NCI-H226 (cell line): ENCODE data around the gene GZMB.
"Not testable (repeated sequence)": the region's sequence is repeated elsewhere in the genome, so short reads cannot be mapped to it uniquely, and the experiment has no call there.

Source experiments
- DNase-seq: peaks from one replicate; pipeline ENCODE4 v3.0.0-alpha.2; 2015

GZMB gene

GRCh38 chr14:24634158-24634557, at the start of gene GZMB:
GZMB (minus strand) TSS chr14:24634190; CDS start chr14:24634160, 30 bp downstream.
- DNase-seq = no peak

- DNase-seq = no peak
These were observed 47.1 kb upstream of the GZMB start for GRCh38 chr14:24681056-24681455.

- DNase-seq = no peak
These were observed 46.5 kb upstream of the GZMB start for GRCh38 chr14:24680516-24680915.

- DNase-seq = no peak
These were observed 45.4 kb upstream of the GZMB start for GRCh38 chr14:24679248-24679961.

GRCh38 chr14:24678801-24679247, 44.8 kb upstream of the GZMB start:
- peak; percentile 58 for DNase-seq

GRCh38 chr14:24677956-24678355, 44.0 kb upstream of the GZMB start:
- DNase-seq = no peak

GRCh38 chr14:24674204-24674970, 40.4 kb upstream of the GZMB start:
- no peak for DNase-seq

- no peak for DNase-seq
These were observed 39.7 kb upstream of the GZMB start for GRCh38 chr14:24673534-24674203.

- DNase-seq = no peak
These were observed 39.1 kb upstream of the GZMB start for GRCh38 chr14:24673059-24673458.

GRCh38 chr14:24670594-24670993, 36.6 kb upstream of the GZMB start:
- no peak for DNase-seq

GRCh38 chr14:24669651-24670050, 35.7 kb upstream of the GZMB start:
- DNase-seq = no peak

GRCh38 chr14:24665440-24665991, 31.5 kb upstream of the GZMB start:
- no peak for DNase-seq

- DNase-seq = no peak
These were observed 30.4 kb upstream of the GZMB start for GRCh38 chr14:24664366-24664765.

GRCh38 chr14:24662753-24663152, 28.8 kb upstream of the GZMB start:
- no peak for DNase-seq

- DNase-seq = no peak
These were observed 26.1 kb upstream of the GZMB start for GRCh38 chr14:24659916-24660570.

GRCh38 chr14:24648361-24648760, 14.4 kb upstream of the GZMB start:
- DNase-seq = not testable (repeated sequence)

- DNase-seq = no peak
These were observed 5.9 kb upstream of the GZMB start for GRCh38 chr14:24639905-24640304.

GRCh38 chr14:24639270-24639669, 5.3 kb upstream of the GZMB start:
- no peak for DNase-seq

GRCh38 chr14:24633353-24633752, 637 bp downstream of the GZMB start:
- no peak for DNase-seq

- no peak for DNase-seq
These were observed 1.2 kb downstream of the GZMB start for GRCh38 chr14:24632761-24633160.

GRCh38 chr14:24632336-24632735, 1.7 kb downstream of the GZMB start:
- DNase-seq = no peak

- no peak for DNase-seq
These were observed 2.1 kb downstream of the GZMB start for GRCh38 chr14:24631749-24632335.
